Left lung (tissue), 10 donors: ENCODE results near the gene COL18A1. TPM values are rescaled to one million over a fixed set of nuclear protein-coding genes. Genes with fewer than 3 reads are reported as not detected.

Experiments used
- ATAC-seq: fragments of 200-7000 bp; cut with Tn5 transposase; one replicate; pipeline ENCODE4 v1.9.1; 2020; ENCODE audit warnings: moderate library complexity
- DNase-seq, 4 donors: peaks; one replicate each; pipeline ENCODE4 v3.0.0-alpha.2; 2013 to 2020
- H3K27ac ChIP-seq, 2 donors: fragments of 200-600 bp; sonication (generic) in 1 of 2; one replicate each; pipeline versions ENCODE4 v1.5.0 to v1.8.0; 2020 to 2021
- H3K27me3 ChIP-seq, 2 donors: fragments of 200-600 bp; sonication (generic) in 1 of 2; one replicate each; pipeline versions ENCODE4 v1.5.0 to v1.8.0; 2020 to 2021
- H3K36me3 ChIP-seq, 2 donors: fragments of 200-600 bp; sonication (generic) in 1 of 2; one replicate each; pipeline versions ENCODE4 v1.5.0 to v1.8.0; 2020 to 2021
- H3K4me1 ChIP-seq, 2 donors: fragments of 200-600 bp; one replicate each; pipeline ENCODE4 v1.8.0; 2021
- H3K4me3 ChIP-seq, 2 donors: fragments of 200-600 bp; sonication (generic) in 1 of 2; one replicate each; pipeline versions ENCODE4 v1.5.0 to v1.8.0; 2020 to 2021; ENCODE audit warnings: mild to moderate bottlenecking in 1 of 2
- H3K9me3 ChIP-seq, 2 donors: fragments of 200-600 bp; sonication (generic) in 1 of 2; one replicate each; pipeline versions ENCODE4 v1.5.0 to v1.8.0; 2020 to 2021
- CTCF ChIP-seq, 2 donors: fragments of 200-600 bp; sonication (generic) in 1 of 2; IDR thresholded peaks; one replicate each; pipeline versions ENCODE4 v1.5.0 to v1.8.0; 2021; ENCODE audit warnings: antibody characterized with exemption in 2 of 2
- intact Hi-C, 2 donors: fragments of 100-400 bp; cut with DNase I; formaldehyde crosslinking; loops; one replicate each; pipeline versions ENCODE4 v1.11.2 to v1.14.2; 2022
- polyA plus RNA-seq, 6 donors: library from polyadenylated mRNA; unstranded; fragments of 120-200 nt; gene quantifications; one replicate each; pipeline ENCODE4 v1.2.1, GENCODE V29; 2013; ENCODE audit not compliant: insufficient read length in 6 of 6
- total RNA-seq, 2 donors: library from RNA; stranded (reverse); fragmentation: NEBNext Ultra II Directional; extraction: Animal tissue kit (Norgen Biotek cat#: 25700); gene quantifications; one replicate each; pipeline ENCODE4 v1.2.1, GENCODE V29; 2021
- donor health status: DM: no; HTN: yes; CAD: no.
- donor health status: DM: no; HTN: no; CAD: no.

COL18A1 gene
- total and polyA plus RNA-seq, 8 donors: 39.3 to 90.2 (median 64.0) TPM

- DNase-seq (peak; percentile 17 to 80 (median 75)), ATAC-seq (peak; percentile 81)
- TF ChIP-seq CTCF (IDR thresholded peaks at IDR 0.05): no peak
- Histone ChIP-seq H3K4me3 (no peak overlapping the region), H3K27me3 (no peaks in the 10 kb centered on the region), H3K4me1 (peaks cover 7 to 34% of the 10 kb centered on the region in 2 donors), H3K27ac (peak overlapping the region in 1 of 2 donors; percentile 48), H3K36me3 (peaks cover 0 to 72% of the 10 kb centered on the region in 2 donors), H3K9me3 (peaks cover 0 to 2% of the 10 kb centered on the region in 2 donors)
- intact Hi-C loops: no loop called here
Measured at GRCh38 chr21:45513003-45513717, 108.2 kb downstream of the COL18A1 start.

DNA sequence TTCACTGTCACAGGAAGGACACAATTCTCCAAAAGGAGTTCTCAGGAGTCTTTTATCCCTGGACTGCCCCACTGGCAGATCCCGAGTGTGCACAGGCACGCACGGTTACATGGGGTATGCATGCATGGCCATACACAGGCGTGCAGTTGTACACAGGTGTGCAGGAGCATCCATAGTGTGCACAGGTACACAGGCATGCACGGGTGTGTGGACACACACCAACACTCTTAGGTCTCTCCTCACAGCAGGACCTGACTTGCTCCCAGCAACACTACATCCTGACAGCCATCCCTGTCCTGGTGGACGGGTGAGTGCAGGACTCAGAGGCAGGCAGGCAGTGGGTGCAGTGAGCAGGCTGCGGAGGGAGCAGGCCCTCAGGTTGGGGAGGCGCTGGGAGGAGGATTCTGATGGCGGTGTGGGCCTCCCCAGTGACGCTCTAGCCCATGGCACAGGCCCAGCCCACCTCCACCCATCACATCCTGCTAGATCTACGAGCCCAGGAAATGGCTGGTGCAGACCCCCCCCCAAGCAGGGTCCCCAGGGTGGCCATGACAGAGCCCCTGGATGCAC is 108.9 kb downstream of the COL18A1 start:
- DNase-seq (peak in 2 of 4 donors; percentile 30 to 51), ATAC-seq (peak; percentile 9)
- no peak for TF ChIP-seq CTCF (IDR thresholded peaks at IDR 0.05)
- H3K27me3 ChIP-seq: no peaks in the 10 kb centered on the region
- H3K9me3 ChIP-seq: peaks cover 0 to 8% of the 10 kb centered on the region in 2 donors
- peak overlapping the region in 1 of 2 donors; percentile 48 for H3K27ac ChIP-seq
- no peak overlapping the region for H3K4me3 ChIP-seq
- H3K36me3 ChIP-seq: peaks cover 0 to 72% of the 10 kb centered on the region in 2 donors
- peaks cover 7 to 39% of the 10 kb centered on the region in 2 donors for H3K4me1 ChIP-seq
- intact Hi-C loops: no loop called here

DNA sequence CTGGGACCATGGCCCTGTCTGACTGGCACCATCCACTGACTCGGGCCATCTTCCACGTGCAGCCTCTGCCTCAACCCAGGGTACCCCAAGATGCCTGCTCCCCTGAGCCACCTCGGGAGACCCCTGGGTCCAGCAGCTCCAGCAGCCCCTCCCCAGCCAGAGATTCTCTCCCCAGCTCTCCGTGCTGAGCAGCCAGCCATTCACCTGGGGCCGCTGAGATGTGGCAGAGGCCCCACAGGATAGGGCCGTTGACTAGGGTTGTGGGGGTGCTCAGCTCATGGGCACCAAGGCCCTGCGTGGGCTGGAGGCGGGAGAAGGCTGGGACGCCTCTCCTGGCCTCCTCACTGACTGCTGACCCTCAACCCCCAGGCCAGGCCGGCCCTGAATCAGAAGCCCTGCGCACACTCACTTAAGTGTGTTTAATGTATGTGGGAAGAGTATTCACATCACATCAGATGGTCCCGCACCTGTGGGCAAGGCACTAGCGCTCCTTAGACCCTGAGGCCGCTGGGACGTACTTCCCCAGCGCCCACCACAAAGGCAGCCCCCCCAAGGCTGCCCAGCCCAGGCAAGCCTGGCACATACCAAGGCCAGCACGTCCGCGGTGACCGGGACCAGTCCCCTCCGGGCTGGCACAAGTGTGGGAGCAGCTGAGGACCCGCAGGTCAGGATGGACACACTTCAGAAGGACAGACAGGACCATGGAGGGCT is 109.5 kb downstream of the COL18A1 start:
- Histone ChIP-seq H3K36me3 (peaks cover 0 to 68% of the 10 kb centered on the region in 2 donors), H3K27ac (peak overlapping the region in 1 of 2 donors; percentile 5), H3K9me3 (peaks cover 0 to 15% of the 10 kb centered on the region in 2 donors), H3K4me1 (peaks cover 7 to 43% of the 10 kb centered on the region in 2 donors), H3K4me3 (no peak overlapping the region), H3K27me3 (no peaks in the 10 kb centered on the region)
- intact Hi-C loops: no loop called here
- ATAC-seq (no peak), DNase-seq (peak in 2 of 4 donors; percentile 28 to 64)
- TF ChIP-seq CTCF (IDR thresholded peaks at IDR 0.05): no peak

DNA sequence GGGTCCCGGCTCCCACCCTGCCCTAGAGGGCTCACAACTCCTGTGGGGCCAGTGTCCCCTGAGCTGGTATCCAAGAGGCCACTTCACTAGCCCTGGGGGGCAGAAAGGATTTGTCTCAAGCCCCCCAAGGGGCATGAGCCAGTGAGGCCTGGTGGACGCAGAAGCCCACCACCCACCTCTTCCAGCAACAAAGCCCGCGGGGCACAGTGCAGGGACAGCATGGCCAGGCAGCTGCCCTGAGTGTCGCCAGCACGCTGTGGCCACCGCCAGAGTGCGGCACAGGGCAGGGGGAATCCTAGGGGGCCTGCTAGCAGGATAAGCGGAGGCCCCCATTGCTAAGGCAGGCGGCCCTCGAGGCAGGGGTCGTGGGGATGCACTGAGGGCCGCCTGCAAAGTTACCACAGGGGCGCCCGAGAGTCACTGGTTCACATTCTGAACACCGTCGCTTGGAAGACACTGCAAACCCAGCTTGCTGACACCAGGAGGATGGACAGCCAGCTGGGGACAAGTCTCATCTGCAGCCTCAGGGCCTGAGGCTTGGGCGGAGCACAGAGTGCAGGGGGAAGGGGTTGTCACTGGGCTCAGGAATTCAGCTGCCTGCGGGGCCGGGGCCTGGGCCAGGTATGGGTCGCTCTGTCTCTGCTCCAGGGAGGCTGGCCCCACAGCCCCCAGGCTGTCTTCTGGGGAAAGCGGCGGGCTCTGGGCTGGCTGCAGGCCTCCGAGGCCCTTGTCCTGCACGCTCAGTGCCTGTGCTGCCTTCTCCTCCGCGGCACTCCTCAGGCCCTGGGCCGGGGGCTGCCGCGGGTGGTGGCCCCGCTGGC is 110.5 kb downstream of the COL18A1 start:
- Histone ChIP-seq H3K36me3 (peaks cover 0 to 58% of the 10 kb centered on the region in 2 donors), H3K4me3 (no peak overlapping the region), H3K4me1 (peaks cover 7 to 43% of the 10 kb centered on the region in 2 donors), H3K9me3 (peaks cover 0 to 25% of the 10 kb centered on the region in 2 donors), H3K27ac (no peak overlapping the region), H3K27me3 (no peaks in the 10 kb centered on the region)
- peak in 2 of 4 donors; percentile 27 to 67 for DNase-seq
- ATAC-seq: no peak
- no peak for TF ChIP-seq CTCF (IDR thresholded peaks at IDR 0.05)
- intact Hi-C loops: no loop called here
